ENCODE data around the gene RAB4B. TPM values are rescaled to one million over a fixed set of nuclear protein-coding genes. Genes with fewer than 3 reads are reported as not detected.
"Not testable (repeated sequence)": the region's sequence is repeated elsewhere in the genome, so short reads cannot be mapped to it uniquely, and the experiment has no call there.

The RAB4B gene
- total and polyA plus RNA-seq, 2 of the 13 experiments (the other 11 are each of a cell fraction or from before 2014, with no cell fraction given) = 3.3 to 5.4 TPM

DNA sequence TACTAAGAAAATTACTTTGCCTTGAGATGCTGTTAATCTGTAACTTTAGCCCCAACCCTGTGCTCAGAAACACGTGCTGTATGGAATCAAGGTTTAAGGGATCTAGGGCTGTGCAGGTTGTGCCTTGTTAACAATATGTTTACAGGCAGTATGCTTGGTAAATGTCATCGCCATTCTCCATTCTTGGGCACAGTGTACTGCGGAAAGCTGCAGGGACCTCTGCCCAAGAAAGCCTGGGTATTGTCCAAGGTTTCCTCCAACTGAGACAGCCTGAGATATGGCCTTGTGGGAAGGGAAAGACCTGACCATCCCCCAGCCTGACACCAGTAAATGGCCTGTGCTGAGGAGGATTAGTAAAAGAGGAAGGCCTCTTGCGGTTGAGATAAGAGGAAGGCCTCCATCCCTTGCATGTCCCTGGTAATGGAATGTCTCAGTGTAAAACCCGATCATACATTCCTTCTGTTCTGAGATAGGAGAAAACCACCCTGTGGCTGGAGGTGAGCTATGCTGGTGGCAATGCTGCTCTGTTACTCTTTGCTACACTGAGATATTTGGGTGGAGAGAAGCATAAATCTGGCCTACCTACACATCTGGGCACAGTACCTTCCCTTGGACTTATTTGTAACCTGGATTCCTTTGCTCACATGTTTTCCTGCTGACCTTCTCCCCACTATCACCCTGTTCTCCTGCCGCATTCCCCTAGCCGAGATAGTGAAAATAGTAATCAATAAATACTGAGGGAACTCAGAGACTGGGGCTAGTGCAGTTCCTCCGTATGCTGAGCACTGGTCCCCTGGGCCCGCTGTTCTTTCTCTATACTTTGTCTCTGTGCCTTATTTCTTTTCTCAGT lies 44.9 kb downstream of the RAB4B start:
- not testable (repeated sequence) for BruUV-seq (replicated peaks)

More for the DNA sequence above, 44.9 kb downstream of the RAB4B start:
- Histone ChIP-seq H3K4me2 (ENCODE audit: low read depth, low read length) (peak overlapping the region; percentile 73), H3K9ac (ENCODE audit: insufficient read depth, low read depth, low read length) (peak overlapping the region; percentile 5; the same call in 1 of the 2 replicates), H3K4me3 (replicated peaks in 1 of 3; ENCODE audit: insufficient read depth in 1 of 3, low read depth in 2 of 3, low read length in 3 of 3) (peak overlapping the region in 1 of 3 experiments; percentile 37; a peak in 1 of 6 replicates), H3K27ac (ENCODE audit: extremely low read length, insufficient read depth, low read length) (peak overlapping the region; percentile 43), H3K4me1 (ENCODE audit: insufficient read depth, low read length) (peaks cover 28% of the 10 kb centered on the region)
- TF ChIP-seq, protein P1, sequence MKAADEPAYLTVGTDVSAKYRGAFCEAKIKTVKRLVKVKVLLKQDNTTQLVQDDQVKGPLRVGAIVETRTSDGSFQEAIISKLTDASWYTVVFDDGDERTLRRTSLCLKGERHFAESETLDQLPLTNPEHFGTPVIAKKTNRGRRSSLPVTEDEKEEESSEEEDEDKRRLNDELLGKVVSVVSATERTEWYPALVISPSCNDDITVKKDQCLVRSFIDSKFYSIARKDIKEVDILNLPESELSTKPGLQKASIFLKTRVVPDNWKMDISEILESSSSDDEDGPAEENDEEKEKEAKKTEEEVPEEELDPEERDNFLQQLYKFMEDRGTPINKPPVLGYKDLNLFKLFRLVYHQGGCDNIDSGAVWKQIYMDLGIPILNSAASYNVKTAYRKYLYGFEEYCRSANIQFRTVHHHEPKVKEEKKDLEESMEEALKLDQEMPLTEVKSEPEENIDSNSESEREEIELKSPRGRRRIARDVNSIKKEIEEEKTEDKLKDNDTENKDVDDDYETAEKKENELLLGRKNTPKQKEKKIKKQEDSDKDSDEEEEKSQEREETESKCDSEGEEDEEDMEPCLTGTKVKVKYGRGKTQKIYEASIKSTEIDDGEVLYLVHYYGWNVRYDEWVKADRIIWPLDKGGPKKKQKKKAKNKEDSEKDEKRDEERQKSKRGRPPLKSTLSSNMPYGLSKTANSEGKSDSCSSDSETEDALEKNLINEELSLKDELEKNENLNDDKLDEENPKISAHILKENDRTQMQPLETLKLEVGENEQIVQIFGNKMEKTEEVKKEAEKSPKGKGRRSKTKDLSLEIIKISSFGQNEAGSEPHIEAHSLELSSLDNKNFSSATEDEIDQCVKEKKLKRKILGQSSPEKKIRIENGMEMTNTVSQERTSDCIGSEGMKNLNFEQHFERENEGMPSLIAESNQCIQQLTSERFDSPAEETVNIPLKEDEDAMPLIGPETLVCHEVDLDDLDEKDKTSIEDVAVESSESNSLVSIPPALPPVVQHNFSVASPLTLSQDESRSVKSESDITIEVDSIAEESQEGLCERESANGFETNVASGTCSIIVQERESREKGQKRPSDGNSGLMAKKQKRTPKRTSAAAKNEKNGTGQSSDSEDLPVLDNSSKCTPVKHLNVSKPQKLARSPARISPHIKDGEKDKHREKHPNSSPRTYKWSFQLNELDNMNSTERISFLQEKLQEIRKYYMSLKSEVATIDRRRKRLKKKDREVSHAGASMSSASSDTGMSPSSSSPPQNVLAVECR (CRISPR knock-in tag; IDR thresholded peaks at IDR 0.05; ENCODE audit: borderline replicate concordance) = 0 out of 2 replicates have a peak, but pooled peaks have one; percentile 2
- 0 out of 2 replicates have a peak, but pooled peaks have one; percentile 14 for TF ChIP-seq ZMYM4 (CRISPR knock-in tag; IDR thresholded peaks at IDR 0.05)
- TF ChIP-seq PHF21A (CRISPR knock-in tag; IDR thresholded peaks at IDR 0.05) = 0 out of 2 replicates have a peak, but pooled peaks have one; percentile 31
- TF ChIP-seq, protein P2, sequence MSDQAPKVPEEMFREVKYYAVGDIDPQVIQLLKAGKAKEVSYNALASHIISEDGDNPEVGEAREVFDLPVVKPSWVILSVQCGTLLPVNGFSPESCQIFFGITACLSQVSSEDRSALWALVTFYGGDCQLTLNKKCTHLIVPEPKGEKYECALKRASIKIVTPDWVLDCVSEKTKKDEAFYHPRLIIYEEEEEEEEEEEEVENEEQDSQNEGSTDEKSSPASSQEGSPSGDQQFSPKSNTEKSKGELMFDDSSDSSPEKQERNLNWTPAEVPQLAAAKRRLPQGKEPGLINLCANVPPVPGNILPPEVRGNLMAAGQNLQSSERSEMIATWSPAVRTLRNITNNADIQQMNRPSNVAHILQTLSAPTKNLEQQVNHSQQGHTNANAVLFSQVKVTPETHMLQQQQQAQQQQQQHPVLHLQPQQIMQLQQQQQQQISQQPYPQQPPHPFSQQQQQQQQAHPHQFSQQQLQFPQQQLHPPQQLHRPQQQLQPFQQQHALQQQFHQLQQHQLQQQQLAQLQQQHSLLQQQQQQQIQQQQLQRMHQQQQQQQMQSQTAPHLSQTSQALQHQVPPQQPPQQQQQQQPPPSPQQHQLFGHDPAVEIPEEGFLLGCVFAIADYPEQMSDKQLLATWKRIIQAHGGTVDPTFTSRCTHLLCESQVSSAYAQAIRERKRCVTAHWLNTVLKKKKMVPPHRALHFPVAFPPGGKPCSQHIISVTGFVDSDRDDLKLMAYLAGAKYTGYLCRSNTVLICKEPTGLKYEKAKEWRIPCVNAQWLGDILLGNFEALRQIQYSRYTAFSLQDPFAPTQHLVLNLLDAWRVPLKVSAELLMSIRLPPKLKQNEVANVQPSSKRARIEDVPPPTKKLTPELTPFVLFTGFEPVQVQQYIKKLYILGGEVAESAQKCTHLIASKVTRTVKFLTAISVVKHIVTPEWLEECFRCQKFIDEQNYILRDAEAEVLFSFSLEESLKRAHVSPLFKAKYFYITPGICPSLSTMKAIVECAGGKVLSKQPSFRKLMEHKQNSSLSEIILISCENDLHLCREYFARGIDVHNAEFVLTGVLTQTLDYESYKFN (CRISPR knock-in tag; conservative IDR thresholded peaks at IDR 0.05) = peak; percentile 38
- peak; percentile 46 for TF ChIP-seq ONECUT2 (CRISPR knock-in tag; IDR thresholded peaks at IDR 0.05)
- TF ChIP-seq, protein P3, sequence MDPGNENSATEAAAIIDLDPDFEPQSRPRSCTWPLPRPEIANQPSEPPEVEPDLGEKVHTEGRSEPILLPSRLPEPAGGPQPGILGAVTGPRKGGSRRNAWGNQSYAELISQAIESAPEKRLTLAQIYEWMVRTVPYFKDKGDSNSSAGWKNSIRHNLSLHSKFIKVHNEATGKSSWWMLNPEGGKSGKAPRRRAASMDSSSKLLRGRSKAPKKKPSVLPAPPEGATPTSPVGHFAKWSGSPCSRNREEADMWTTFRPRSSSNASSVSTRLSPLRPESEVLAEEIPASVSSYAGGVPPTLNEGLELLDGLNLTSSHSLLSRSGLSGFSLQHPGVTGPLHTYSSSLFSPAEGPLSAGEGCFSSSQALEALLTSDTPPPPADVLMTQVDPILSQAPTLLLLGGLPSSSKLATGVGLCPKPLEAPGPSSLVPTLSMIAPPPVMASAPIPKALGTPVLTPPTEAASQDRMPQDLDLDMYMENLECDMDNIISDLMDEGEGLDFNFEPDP (CRISPR knock-in tag; conservative IDR thresholded peaks at IDR 0.05) = 0 out of 2 replicates have a peak, but pooled peaks have one; percentile 75
- H3K79me2 ChIP-seq (ENCODE audit: insufficient read depth, low read length); H4K20me1 ChIP-seq (ENCODE audit: insufficient read depth, low read length); intact Hi-C loops (cut with micrococcal nuclease; ENCODE audit: unreplicated experiment); DNase-seq (ENCODE audit: low spot score); H3K27me3 ChIP-seq (ENCODE audit: control insufficient read depth in 1 of 2, insufficient read depth in 2 of 2, low read length in 2 of 2); in situ Hi-C loops (cut with HindIII; ENCODE audit: extremely low pct_ligation_motif_present, low pct_unique_long_range_greater_than_20kb); H3K9me3 ChIP-seq (ENCODE audit: low read length); FAIRE-seq; CTCF ChIA-PET (ENCODE audit: low intra/inter-chr PET ratio, low total read pairs); H2AFZ ChIP-seq (ENCODE audit: low read length); H3K36me3 ChIP-seq (replicated peaks in 1 of 2; ENCODE audit: control insufficient read depth in 1 of 2, insufficient read depth in 2 of 2, low read length in 2 of 2): not testable (repeated sequence)
- 32% methylated on average over 9 of the region's 9 CpGs for WGBS (ENCODE audit: low lambda C conversion rate)
- ATAC-seq = peak; percentile 6; the same call in 1 of the 3 replicates
- POLR2A ChIA-PET = interaction anchor here (1.2 to 1.4 kb wide), 2 partner anchors 9 to 160 kb away, joined by 4 to 6 read pairs; no protein-coding TSS in a partner anchor
